SW480 (cell line): Measurements from ENCODE around the gene C10orf62.

Experiments used
- DNase-seq: peaks from one replicate; pipeline ENCODE4 v3.0.0-alpha.2; 2016; ENCODE audit warnings: low spot score

The C10orf62 gene

DNA sequence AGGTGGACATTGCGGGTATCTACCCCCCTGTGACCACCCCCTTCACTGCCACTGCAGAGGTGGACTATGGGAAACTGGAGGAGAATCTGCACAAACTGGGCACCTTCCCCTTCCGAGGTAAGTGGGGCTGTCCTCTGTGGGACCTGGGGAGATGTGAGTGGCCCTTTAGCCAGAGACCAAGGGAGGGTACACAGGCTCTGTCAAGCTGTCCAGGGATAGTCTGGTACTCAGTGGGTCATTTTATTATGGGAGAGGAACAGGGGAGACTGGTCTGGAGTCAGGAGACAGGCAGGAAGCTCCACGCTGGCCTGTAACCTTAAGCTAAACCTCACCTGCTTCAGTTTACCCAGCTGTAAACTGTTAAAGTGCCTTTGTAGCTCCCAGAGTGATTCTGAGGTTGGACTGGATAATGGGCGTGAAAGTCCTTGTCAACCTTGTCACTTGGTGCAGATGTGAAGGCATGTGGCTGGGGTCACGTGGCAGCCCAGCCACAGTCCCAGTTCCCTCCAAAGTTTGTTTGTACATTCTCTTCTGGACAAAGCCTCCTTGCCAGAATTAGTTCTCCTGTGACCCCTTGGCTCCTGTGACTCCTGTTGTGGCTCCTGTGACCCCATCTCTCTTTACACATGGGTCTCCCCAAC lies 4.6 kb upstream of the C10orf62 start:
- no peak for DNase-seq

DNA sequence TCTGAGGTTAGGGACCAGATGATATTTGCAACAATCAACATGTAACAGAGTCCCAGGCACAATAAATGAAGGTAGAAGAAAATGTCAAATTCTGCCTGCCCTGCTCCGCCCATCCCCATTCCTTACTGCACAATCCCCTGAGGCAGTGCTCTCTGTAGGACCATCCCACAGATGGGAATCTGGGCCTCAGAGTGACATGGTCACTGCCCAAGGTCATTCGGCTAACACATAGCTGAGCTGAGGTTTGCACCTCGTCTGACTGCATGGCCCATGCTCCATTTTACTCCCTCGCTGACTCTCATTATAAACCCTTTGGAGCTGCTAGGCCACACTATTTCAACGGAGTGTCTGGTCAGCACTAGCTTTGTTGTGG lies 4.1 kb upstream of the C10orf62 start:
- no peak for DNase-seq

DNA sequence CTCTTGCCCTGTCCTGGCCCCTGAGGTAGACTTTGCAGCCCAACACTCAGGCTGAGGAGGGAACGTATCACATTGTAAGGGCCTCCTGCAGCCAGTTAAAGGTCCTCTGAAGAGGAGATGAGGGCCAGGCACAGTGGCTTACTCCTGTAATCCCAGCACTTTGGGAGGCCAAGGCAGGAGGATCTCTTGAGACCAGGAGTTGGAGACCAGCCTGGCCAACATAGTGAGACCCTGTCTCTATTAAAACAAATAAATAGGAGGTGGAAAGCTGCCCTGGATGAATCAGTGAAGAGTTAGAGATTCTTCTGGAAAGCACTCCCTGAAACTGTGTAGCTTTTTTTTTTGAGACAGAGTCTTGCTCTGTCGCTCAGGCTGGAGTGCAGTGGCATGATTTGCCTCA lies 2.3 kb upstream of the C10orf62 start:
- no peak for DNase-seq

DNA sequence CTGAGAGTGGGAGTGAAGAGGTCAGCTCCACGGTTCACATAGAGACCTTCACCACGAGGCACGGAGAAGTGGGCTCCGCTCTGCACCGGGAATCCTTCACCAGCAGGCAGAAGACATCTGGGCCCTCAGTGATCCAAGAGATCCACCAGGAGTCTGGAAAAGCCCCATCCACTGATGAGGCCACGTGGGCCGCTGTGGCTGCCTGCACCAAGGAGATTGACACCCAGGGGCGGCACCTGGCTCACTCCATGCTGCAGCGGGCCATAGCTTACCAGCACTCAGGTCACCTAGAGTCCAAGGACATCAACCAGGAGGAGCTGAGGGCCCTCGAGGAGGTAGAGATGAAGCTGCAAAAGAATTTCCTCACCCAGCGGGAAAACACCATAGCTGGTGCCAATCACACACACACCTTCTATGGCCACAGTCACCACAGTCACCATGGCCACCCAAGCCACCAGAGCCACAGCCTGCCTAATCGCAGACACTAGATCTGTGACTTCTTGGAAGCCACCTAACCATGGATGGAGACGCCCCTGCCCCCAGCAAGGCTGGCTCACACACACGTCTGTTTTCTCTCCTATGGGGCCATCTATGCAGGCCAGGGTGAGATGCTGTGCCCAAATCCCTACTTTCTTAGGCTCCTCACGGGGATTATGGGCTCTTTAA lies 694 bp downstream of the C10orf62 start:
- no peak for DNase-seq

DNA sequence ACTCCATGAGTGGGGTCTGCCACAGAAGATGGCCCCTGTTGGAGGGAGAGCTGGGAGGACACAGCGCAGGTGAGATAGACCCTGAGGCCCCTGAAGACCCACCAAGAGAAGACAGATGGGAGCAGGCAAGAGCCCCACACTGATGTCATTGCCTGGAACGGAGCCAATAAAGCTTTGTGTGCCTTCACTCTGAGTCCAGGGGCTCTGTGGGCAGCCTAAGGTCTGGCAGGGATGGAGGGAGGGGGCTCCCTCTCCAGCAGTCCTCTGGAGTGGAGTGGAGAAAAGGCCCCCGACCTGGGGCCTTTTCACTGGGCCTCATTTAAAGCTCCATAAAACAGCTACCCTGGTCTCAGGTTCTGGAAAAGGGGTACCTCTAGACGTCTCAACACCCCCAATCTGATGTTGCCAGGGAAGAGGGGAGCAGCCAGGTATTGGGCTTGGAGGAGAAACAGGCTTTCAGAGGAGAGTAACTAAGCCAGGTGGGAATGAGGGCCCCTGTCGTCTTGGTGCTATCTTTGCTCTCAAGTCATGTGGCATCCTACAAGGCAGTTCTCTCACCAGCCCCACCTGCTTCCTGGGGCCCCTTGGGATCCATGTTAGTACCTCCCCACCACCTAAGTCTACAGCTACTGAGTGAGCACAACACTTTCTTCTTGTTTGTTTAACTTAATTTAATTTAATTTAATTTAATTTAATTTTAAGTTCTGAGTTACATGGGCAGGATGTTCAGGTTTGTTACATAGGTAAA lies 1.4 kb downstream of the C10orf62 start:
- DNase-seq, result no peak

DNA sequence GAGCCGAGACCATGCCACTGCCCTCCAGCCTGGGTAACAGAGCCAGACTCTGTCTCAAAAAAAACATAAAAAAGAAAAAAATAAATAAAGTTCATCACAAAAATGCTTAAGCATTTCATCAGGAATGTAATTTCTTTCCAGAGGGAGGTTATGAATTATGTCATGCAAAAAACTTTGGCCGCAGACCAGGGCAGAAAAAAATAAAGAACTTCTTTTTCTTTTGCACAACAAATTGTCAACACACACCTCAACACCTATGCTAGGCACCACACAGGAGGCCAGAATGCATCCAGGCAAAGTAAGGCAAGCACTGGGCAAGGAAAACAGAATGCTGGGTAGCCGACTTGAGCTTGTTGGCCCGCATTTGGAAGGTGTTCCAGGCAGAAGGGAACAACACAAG lies 3.9 kb downstream of the C10orf62 start:
- DNase-seq, result no peak

DNA sequence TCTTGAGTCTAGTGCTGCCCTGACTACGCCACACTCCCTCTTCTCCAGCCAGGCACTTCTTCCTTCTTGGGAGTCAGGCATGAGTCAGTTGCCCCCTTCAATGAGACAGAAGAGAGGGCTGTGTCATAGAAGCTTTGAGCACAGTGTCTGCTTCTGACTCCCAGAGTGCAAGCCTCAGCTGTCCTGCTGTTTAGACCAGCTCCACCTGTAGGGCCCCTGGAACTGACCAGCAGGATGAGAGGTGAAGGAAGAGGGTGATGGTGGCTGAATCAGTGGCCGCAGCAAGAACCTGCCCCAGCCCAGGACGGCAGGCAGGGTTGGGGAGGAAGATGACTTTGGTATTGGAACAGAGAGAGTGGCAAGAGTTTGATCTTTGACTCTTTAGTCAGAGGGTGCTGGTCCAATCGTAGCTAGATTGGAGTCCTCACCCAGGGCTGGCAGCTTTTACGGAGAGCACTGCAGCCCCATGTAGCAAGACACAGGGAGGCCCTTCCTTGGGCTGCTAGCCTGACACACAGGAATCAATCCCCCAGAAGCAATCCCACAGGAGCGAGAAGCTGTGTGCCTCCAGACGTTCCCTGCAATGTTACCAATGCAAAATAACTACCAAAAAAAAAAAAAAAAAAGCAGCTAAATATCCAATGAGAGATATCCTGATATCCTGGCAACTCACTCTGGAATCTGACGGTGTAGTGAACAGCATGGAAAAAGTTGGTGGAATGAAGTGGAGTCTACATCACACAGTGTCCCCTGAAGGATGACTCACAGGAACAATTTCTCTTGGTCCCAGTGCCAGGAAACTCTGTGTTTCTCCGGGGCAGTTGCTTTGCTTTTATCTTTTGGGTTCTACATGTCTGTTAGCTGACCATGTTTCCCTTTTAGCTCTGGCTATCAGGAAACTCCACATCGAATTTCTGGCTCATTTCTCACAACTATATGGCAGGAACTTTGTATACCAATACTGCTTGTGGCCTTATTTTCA lies 6.9 kb downstream of the C10orf62 start:
- DNase-seq, result peak; percentile 55

DNA sequence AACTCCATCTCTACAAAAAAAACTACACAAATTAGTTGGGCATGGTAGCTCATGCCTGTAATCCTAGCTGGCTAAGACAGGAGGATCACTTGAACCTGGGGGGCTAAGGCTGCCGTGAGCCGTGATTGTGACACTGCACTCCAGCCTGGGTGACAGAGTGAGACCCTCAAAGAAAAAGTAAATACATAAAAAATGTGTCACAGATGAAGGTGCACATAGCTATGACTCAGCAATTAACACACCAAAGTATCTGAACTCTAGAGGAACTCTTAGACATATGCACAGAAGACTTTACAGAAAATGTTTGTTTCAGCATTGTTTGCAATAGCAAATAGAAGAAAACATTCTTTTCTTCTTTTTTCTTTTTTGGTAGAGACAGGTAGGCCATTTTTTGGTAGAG lies 8.3 kb downstream of the C10orf62 start:
- DNase-seq, result no peak

DNA sequence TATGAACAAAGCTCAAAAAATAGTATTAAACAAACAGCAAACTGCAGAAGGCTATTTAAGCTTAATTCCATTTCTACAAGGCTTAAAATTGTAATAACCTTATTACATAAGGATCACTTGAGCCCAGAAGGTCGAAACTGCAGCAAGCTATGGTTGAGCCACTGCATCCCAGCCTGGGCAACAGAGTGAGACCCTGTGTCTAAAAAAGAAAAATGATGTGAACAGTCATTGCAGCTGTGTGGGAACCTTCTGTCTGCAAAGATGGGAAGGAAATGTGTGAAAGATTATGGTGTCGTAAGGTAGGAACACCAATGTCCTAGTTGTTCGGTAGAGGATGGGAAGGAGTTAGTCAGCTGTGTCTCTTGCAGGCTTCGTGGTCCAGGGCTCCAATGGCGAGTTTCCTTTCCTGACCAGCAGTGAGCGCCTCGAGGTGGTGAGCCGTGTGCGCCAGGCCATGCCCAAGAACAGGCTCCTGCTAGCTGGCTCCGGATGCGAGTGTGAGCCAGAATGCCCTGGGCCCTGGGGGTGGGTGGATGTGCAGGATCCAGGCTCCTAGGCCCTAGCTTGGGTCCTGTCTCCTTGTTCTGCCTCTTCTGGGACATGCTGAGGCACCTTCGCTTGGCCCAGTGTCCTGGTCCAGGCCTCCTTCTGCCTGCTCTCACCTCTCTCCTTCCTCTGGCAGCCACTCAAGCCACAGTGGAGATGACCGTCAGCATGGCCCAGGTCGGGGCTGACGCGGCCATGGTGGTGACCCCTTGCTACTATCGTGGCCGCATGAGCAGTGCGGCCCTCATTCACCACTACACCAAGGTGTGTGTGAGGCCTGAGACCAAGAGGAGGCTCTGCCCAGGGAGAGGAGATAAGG lies 9.1 kb downstream of the C10orf62 start:
- no peak for DNase-seq

DNA sequence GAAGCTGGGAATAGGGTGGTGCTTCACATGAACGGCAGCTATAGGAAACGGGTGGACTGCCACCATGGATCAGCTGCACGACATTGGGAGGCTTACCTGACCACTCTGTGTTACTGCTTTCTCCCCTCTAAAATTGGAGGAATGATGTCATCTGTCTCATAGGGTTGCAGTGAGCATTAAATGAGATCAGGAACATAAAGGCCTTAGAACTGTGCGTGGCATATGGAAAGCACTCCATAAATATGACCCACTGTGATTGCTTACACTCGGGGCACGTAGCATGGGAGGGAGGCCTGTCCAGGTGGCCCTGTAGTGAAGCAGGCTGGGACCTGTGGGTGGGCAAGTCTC lies 9.7 kb downstream of the C10orf62 start:
- DNase-seq, result no peak

DNA sequence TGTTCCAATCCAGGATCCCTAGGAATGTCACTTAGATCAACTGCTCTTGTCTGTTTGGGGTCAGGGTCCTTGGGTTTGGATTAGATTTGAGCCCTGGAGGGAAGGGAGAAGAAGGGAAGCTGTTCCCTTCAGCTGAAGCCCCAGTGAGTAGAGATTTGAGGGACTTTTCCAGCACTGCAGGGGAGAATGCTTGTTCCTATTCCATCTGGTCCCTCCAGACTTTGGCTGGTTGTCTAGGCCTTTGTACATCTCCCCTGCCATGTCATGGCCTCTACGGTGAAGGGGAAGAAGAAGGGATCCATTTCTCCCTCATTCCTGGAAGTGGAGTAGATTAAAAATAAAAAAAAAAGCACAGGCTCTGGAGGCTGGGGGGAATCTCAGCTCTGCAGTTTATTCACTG lies 11.1 kb downstream of the C10orf62 start:
- DNase-seq, result no peak

DNA sequence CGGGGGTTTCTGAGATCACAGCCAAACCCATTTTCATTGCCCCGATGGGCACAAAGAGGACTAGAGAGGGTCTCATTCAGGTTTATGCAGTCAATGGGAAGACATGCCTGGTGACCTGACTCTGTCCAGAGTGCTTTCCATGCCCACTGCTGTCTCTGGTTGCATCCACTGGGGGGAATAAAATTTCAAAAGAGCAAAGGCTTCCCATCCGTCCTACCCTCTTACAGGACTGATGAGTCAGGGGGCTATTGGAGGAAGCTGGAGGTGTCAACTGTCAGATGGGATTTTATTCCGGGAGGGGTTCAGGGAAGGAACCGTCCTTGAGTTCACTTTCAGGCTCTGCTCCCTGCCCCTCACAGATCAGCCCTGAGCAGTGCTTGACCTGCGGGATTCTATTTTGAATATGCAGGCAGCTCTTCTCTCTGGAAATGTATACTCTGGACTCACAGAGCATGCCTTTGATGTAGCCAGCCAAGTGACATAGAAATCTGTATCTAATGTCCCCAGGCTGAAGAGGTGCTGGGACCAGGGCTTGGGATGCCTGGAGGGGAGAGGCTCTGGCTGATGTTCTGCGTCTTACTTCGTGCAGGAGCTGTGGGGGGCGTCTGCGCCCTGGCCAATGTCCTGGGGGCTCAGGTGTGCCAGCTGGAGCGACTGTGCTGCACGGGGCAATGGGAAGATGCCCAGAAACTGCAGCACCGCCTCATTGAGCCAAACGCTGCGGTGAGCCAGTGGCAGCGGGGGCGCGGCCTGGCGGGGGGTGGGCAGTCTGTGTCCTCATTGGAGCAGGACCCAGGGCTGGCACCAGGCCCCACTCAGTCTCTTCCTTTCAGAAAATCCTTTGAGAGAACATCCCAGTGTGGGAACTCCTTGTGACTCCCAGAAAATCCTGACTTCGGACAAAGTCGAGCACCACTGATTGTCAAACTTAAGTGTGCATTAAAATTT lies 12.0 kb downstream of the C10orf62 start:
- no peak for DNase-seq

DNA sequence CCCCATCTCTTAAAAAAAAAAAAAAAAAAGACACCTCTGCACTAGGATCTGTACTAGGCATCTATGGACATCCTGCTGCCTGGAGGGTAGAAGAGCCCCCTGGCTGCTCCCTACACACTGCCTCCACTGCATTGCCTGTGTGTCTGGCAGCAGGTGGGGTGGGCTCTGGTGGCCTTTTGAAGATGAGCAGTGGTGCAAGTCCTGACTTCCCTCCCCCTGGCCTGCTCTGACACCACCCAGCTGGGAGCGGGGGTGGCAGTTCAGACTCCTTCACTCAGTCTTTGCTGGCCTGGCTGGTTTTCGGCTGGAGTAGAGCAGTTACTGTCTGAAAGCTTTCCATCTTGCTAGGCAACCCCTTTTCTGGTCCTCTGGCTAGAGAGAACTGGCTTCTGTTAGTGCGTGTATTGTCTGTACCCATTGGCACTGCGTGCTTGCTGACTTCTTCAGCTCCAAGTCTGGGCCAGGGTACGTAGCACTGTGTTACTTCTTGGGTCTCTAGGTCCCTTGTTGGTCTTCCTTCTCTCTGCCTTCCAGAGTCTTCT lies 17.6 kb downstream of the C10orf62 start:
- no peak for DNase-seq

DNA sequence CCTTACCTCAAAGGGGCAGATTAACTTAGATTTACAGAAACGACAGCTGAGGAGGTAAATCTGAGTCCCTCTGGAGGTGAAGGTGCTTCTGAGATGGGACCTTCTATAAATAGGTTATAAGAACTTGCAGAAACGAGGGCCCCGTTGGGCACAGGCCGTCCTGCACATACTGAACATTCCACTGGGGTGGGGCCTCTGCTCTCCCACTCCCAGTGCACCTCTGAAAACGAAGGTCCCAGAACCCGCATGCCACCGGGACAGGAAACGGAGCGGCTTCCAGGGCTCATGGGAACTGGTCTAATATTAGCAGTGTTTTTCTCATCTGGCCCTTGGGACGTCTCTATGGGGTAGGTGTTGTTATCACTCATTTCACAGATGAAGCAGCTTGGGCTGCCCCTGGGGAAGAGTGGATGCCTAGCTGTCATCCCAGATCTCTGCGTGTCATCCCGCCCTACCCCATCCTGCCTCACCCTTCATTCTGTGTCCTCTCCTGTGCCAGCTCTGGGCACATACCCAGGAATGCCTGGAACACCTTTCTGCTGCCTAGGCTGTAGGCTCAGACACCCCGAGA lies 19.6 kb downstream of the C10orf62 start:
- DNase-seq, result no peak

DNA sequence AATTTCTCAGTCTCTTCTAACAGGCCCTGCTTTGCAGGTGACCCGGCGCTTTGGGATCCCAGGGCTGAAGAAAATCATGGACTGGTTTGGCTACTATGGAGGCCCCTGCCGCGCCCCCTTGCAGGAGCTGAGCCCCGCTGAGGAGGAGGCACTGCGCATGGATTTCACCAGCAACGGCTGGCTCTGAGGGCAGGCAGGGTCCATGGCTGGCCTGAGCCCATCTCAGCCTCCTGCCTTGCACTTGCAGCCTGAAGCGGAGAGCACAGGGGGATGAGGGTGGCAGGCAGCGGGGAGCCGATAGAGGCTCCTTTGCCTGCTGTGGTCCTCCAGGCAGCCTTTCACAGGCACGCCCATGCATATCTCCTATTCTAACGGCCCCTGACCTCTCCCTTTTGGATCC lies 22.0 kb downstream of the C10orf62 start:
- DNase-seq, result no peak

DNA sequence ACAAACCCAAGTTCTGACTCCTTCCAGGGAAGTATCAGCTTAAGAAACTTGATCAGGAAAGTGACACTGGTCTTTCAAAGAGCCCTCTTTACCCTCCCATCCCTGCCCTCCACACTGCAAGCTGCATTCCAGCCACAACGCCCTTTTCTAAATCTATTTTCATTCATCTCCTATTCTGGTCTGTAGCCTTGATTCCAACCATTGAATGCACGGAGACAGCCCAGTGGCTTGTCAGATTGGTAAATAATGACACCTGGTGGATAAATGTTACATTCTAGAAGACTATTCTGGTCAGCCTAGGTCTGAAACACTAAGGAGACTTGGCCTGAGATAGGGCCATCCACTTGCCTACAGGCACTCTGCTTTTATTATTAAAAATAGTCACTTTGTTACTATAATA lies 22.9 kb downstream of the C10orf62 start:
- DNase-seq, result peak; percentile 49

DNA sequence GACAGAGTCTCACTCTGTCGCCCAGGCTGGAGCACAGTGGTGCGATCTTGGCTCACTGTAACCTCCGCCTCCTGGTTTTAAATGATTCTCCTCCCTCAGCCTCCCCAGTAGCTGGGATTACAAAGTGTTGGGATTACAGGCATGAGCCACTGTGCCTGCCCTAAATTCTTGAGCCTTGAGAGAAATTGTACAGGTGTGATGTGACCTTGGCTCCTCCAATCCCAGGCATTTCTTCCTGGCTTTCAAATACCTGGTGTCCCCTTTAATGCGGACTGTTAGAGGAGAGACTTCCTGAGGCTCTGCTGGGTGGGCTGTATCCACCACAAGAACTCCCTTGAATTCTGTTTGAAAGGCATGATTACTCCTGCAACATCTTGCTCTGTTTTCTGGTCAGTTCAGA lies 28.8 kb downstream of the C10orf62 start:
- no peak for DNase-seq

DNA sequence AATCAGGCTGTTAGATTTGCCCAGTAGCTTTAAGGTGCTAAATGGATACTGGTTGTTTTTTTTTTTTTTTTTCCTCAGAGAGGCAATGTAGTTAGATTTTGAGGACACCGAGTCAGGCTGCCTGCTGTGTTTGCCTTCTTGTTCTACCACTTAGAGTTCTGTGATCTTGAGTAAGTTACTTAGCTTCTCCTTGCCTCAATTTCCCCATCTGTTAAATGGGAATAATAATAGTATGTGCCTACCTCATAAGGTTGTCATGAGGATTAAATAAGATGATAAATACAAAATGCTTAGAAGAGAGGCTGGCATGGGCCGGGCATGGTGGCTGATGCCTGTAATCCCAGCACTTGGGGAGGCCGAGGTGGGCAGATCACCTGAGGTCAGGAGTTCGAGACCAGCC lies 29.2 kb downstream of the C10orf62 start:
- DNase-seq, result no peak

DNA sequence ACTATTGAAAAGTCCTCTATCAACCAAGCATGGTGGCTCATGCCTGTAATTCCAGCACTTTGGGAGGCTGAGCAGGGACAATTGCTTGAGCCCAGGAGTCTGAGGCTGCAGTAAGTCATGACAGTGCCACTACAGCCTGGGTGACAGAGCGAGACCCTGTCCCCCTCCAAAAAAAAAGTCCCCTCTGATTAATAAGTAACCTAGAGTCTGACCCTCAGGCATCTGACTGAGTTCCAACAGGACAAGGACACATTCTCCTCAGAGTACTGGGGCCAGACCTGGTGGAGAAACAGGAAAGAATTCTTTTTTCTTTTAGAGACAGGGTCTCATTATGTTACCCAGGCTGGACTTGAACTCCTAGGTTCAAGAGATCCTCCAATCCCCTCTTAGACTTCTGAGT lies 33.8 kb downstream of the C10orf62 start:
- DNase-seq, result no peak

DNA sequence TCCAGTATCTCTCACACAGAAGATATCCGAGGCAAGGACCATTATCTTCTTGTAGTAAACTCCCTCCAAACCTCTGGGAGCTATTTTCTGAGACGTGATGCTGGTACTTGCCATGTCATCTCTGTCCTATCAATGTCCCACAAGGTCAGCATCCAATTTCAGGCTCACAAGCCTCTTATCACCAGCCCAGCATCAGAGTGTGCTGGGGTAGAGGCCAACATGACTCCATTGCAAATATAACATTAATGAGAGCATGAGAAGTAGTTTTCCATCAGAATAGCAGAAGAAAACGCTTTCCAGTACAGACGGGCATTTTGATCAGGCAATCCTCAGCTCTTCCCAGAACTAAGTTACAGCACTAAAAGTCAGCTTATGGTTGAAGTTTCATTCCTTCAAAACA lies 38.2 kb downstream of the C10orf62 start:
- no peak for DNase-seq
